Measurements from ENCODE around the gene FGR.
"Not testable (repeated sequence)": the region's sequence is repeated elsewhere in the genome, so short reads cannot be mapped to it uniquely, and the experiment has no call there.

FGR gene

GRCh38 chr1:27634985-27635367, at the start of gene FGR:
FGR (minus strand) TSS chr1:27635185; CDS start chr1:27623916, 11,269 bp downstream.
- DNase-seq = no peak

GRCh38 chr1:27684176-27684575, 49.2 kb upstream of the FGR start:
- DNase-seq = no peak

GRCh38 chr1:27682351-27682944, 47.5 kb upstream of the FGR start:
- no peak for DNase-seq

GRCh38 chr1:27681580-27681979, 46.6 kb upstream of the FGR start:
- DNase-seq = not testable (repeated sequence)

GRCh38 chr1:27680225-27680791, 45.3 kb upstream of the FGR start:
- DNase-seq = not testable (repeated sequence)

GRCh38 chr1:27678747-27679146, 43.8 kb upstream of the FGR start:
- no peak for DNase-seq

GRCh38 chr1:27676410-27676809, 41.4 kb upstream of the FGR start:
- no peak for DNase-seq

GRCh38 chr1:27672750-27673112, 37.7 kb upstream of the FGR start:
- no peak for DNase-seq

- peak; percentile 84 to 92 for DNase-seq
Observed at GRCh38 chr1:27671964-27672749, 37.2 kb upstream of the FGR start, which contains the start of gene IFI6. IFI6 (minus strand) TSS chr1:27672192; CDS start chr1:27669314, 2,878 bp downstream.

- no peak for DNase-seq
Observed at GRCh38 chr1:27669876-27670275, 34.9 kb upstream of the FGR start.

GRCh38 chr1:27668808-27669723, 34.1 kb upstream of the FGR start:
- DNase-seq = peak; percentile 31 to 50

- no peak for DNase-seq
Observed at GRCh38 chr1:27668121-27668807, 33.3 kb upstream of the FGR start.

- no peak for DNase-seq
Observed at GRCh38 chr1:27666791-27667254, 31.8 kb upstream of the FGR start.

- no peak for DNase-seq
Observed at GRCh38 chr1:27666294-27666693, 31.3 kb upstream of the FGR start.

- DNase-seq = no peak
Observed at GRCh38 chr1:27665016-27665651, 30.1 kb upstream of the FGR start.

- no peak for DNase-seq
Observed at GRCh38 chr1:27664291-27664690, 29.3 kb upstream of the FGR start.

- DNase-seq = peak; percentile 30 to 54
Observed at GRCh38 chr1:27662707-27663393, 27.9 kb upstream of the FGR start.

- no peak for DNase-seq
Observed at GRCh38 chr1:27662261-27662660, 27.3 kb upstream of the FGR start.

- DNase-seq = no peak
Observed at GRCh38 chr1:27661412-27662075, 26.6 kb upstream of the FGR start.

- DNase-seq = no peak
Observed at GRCh38 chr1:27660300-27660835, 25.4 kb upstream of the FGR start.
